HT1080 (cell line): ENCODE results near the gene ATP4A. TPM values are rescaled to one million over a fixed set of nuclear protein-coding genes. Genes with fewer than 3 reads are reported as not detected.

Source experiments
- DNase-seq: peaks from one replicate; pipeline ENCODE4 v3.0.0-alpha.2; 2015; ENCODE audit warnings: low read depth
- total RNA-seq: library from RNA; depleted of rRNA; stranded (reverse); fragments of >200 nt; shearing (Covaris generic); gene quantifications from 2 replicates; pipeline ENCODE4 v1.2.3, GENCODE V29; 2014

The ATP4A gene
- total RNA-seq, 1 experiment from 2014 or later: not detected

DNA sequence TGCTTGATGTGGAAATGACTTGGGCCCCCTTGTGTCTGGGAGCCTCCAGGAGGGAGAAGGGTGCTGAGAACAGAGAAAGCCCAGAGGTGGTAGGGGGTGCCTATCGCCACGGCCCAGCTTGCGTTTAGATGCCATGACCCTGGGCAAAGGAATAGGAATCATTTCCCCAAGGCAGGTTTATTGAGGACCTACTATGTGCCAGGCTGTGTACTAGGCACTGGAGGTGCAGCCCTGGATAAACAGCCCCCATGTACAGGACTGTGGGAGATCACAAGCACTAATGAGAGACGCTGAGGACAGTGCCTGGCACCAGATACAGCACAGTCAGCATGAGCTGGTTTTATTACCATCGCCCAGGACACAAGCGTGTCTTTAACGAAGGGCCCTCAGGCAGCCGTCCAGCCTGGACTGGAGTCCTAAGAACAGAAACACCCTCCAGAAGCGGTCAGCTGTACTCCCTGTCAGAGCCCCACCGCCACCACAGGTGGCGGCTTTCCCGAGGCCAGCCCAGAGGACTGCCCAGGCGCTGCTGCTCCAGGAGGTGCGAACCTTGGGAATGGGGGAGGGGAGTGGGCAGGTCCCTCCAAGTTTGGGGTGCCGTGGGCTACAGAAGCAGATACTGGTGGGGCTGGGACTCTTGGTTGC, 13.5 kb downstream of the ATP4A start:
- DNase-seq: no peak

DNA sequence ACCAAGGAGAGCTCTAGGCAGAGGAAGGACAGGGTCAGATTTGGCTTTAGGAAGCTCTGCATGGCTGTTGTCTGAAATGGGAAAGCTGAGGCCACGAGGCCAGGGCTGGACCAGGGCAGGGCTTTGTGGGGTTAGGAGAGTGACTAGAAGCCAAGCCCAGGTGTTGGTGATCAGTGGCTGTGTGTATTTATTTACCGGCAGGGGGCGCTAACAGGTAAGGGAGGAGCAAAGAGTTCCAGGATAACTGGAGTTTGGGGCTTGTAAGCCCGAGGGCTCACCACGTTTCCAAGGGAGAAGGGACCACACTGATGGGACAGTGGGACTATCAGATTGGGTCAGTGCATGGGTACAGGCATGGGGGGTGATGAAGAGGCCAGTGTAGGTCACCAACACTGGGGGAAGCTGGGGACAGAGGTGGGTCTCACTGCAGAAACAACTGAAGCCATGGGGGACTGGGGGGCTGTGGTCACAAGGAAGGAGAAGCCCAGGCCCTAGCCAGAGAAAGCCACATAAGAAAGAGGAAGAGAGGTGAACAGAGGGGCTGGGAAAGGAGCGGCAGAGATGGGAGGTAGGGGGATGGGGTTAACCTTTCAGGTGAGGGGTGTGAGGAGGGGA, 14.2 kb downstream of the ATP4A start:
- DNase-seq: peak; percentile 43

DNA sequence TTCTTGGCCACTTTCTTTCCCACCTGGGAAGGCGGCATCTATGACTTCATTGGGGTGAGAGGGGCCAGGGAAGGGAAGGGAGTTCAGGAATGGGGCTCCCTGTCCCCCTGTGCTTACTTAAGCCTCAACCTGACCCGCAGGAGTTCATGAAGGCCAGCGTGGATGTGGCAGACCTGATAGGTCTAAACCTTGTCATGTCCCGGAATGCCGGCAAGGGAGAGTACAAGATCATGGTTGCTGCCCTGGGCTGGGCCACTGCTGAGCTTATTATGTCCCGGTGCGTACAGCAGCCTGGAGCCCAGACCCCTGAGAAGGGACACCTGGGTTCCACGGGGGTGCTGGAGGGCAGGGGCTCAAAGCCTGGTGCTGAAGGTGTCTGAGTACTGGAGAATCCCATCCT, 16.9 kb downstream of the ATP4A start:
- DNase-seq: no peak

DNA sequence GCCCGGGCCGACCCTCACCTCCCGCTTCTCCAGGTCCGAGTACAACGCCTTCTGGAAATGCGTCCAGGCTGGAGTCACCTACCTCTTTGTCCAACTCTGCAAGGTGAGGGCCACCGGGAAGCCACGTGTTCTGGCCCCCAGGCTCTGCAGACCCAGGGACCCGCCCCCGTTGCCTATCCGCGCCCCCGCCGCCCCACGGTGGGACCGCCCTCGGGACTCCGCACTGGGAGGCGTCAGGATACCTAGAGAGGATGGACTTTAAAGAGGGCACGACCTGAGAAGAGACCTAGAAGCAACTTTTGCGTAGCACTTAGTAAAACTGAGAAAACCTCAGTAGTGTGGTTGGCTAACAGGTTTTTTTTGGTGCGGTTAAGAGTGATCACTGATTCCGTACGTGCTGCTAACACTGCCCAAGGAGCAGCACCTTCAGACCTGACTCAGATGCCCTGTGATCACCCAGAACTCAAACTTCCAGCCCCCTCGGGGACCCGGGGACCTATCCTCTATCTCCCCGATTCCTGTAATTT, 17.5 kb downstream of the ATP4A start:
- DNase-seq: peak; percentile 13

DNA sequence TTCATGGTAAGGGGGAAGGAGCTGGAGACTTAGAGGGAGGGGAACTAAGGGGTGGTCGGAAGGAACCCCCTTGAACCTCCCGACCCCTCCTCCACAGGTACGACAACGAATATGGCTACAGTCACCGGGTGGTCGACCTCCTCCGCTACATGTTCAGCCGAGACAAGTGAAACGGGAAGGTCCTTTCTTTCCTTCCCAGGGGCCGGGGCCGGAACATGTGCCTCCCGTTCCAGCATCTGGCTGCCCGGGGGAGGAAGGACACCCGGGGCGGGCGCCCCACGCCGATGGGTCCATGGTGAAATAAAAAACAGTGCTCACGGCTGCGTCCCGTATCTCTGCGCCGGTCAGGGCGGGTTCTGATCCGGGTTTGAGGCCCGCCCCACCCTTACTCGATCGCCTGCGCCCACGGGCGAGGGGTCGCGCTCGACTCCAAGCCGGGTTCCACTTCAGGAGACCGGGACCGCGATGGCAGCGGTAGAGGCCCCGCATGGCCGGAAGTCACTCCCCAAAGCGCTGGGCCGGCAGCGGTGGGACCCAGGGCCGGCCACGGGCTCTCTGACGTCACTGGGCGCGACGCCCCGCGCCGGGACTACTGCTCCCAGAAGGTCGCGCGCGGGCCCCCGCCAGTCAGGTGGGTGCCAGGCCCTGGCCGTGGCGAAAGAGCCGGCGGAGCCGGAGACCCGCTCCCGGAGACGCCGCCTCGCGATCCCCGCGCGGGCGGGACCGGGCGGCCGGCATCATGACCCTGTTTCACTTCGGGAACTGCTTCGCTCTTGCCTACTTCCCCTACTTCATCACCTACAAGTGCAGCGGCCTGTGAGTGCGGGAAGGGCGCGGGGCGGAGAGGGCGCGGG, 18.2 kb downstream of the ATP4A start, which contains the start of gene TMEM147:
Gene TMEM147 (plus strand): TSS at position 626 of the 854 bp plus-strand sequence. CDS start 114 bp downstream, at position 740.
- DNase-seq: peak; percentile 88

DNA sequence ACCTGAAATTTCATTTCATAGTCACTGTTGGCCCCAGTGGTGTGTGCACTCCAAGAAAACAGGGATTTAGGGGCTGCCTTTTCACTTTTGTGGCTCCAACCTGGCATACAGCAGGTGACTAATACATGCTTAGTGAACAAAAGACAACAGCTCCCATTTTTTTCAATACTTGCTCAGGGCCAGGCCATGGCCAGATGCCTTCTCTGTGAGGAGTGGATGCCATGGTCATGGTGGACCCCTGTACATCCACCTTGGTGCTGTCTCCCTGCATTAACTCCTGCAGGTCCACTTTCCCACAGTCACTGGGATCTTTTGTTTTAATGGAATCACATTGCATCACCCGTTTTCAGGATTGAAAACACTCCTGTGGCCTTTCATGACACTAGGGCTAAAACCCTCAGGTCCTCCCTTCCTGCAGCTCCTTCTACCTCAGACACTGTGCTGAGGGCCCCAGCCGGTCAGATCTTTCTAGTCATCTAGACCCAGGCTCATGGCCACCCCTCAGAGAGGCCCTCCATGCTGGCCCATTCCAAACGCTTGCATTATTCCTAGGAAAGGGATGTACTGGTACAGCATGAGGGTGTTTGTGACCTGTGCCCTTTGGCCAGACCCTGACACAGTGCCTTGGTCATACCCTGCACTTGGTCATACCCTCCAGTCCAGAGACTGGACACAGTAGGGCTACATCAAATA, 19.2 kb downstream of the ATP4A start:
- DNase-seq: no peak

DNA sequence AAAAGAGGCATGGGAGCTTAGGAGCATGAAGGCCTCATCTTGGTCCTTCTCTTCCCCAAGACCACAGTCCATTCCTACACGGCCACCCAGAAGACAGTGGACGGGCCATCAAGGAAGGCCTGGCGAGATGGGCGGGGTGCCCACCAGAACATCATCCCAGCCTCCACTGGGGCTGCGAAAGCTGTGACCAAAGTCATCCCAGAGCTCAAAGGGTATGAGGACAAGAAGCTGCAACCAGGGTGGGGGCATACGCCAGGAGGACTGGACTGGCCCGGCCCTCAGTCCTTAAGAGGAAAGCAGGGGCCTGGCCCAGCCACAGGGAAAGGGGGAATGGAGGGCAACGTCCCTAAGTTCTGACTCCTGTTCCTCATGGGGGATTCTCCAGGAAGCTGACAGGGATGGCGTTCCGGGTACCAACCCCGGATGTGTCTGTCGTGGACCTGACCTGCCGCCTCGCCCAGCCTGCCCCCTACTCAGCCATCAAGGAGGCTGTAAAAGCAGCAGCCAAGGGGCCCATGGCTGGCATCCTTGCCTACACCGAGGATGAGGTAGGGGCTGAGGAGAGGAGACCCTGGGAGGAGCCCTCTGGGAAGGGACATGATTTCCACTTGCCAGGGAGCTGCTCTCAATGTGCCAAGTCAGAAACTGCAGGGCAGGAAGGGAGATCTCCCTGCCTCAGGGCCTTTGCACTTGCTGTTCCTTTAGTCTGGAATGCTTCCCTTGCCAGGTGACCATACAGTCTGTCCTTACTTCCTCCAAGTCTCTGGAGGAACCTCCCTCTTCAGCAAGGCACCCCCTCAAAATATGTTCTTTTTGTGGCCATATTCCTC, 20.0 kb downstream of the ATP4A start:
- DNase-seq: no peak

DNA sequence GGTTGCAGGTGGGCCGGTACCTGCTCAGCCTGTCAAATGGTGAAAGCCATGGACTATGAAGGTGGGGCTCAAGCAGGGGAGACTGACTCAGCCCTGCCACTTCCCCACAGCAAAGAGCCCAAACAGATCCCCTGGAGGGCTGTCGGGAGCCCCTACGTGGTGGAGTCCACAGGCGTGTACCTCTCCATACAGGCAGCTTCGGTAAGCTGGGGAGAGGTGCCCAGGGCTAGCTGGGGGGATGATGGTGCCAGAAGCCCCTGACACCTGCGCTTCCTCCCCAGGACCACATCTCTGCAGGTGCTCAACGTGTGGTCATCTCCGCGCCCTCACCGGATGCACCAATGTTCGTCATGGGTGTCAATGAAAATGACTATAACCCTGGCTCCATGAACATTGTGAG, 21.2 kb downstream of the ATP4A start:
- no peak for DNase-seq

DNA sequence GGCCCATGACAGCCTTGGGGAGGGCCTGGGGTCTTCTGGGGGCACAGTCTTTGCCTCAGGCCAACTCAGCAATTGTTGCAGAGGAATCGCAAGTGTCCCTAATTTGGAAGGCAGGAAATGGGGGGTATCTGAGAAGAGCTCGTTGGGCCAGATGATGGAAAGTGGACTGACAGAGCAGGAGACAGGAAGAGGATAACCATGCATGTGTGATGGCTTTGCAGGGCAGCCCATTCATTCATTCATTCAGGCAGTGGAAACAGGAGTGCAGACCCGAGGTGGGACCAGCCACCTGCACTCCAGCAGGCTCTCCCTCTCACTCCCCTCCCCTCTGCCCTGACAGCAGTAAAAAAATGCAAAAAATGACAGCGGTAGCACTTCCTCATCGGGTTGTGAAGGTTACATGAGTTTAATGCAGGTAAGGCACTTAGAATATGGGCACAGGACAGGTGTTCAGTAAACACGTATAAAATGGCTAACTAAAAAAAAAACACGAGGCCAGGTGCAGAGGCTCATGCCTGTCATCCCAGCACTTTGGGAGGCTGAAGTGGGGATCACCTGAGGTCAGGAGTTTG, 23.0 kb downstream of the ATP4A start:
- DNase-seq: no peak

DNA sequence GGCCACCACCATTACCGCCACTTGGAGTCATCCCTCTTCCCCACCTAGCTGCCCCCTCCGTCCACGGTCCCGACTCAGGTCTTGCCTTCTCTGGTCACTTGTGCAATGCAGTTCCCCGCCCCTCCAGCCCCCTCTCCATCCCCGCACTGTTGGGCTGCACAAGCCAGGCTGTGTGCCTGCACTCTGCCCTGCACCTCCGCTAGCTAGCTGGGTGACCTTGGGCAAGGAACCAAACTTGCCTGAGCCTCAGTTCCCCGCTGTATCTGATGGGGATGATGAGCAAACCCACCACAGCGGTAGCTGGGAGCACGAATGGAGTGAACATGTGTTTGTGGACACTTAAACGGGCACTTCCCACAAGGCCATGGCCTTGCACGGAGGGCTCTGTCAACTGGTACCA, 23.6 kb downstream of the ATP4A start:
- DNase-seq: no peak

DNA sequence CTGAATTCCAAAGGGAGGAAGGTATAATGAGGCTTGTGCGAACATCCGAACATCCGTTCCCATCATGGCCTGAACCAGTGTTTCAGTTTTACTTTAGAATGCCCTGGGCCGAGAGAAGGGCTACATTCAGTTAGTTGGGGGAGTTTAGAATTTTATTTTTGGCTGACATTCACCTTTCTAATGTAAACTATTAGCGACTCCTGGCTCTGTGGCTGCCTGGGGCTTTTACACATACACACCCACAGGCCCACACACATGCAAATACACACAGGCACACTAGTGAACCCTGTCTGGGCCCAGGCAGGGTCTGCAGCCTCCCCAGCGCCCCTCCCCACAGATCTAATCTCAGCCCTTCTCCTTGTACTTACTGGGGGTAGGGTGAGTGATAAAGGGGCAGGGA, 24.1 kb downstream of the ATP4A start:
- no peak for DNase-seq

DNA sequence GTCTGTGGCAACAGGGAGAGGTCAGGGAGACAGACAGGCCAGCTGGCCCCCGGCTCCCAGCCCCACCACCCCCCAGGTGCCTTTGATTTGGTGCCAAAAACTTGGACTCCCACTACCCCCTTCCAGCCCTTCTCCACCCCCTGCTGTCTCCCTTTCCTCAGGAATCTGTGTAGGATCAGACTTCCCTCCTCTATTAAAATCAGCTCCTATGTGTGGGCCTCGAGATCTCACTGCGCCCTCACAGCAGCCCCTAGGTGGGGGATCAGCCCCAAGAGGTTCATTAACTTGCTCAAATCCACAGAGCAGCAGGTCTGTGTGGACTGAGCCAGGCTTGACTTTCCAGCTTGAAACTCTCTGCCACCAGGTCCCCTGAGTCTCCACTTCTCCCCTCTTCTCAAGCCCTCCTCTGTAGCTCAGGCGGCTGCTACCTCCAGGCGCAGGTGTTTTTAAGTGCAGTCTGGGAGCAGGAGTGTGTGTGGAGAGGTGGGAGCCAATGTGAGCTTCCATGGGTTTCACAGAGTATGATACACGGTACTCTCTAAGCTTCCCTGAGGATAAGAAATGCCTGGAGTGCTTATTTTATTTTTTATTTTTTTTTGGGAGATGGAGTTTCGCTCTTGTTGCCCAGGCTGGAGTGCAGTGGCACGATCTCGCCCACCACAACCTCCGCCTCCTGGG, 28.5 kb downstream of the ATP4A start:
- DNase-seq: no peak

DNA sequence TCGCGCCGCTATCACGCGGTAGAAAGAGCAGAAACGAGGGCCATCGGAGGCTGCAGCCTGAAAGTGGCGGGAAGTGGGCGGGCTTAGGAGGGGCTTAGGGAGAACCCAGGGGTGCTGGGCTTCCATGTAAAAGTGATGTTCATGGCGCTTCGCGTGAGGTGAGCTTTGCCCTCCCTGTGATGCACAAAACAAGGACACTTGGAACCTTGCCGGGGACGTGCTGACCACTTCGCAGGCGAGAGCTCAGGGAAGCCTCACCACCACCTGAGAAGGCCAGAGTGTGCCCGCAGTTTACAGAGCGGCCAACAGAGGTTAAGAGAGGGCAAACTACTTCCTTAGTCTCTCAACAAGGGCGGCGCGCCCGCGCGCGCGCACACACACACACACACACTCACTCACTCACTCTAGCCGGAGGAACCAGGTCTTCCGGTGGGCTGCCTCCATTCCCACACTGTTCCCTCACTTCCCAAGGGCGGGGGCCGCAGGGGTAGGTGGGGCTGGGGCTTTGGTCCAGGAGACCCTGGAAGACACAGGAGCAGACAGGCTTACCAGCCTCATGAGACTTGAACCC, 29.6 kb downstream of the ATP4A start:
- no peak for DNase-seq

DNA sequence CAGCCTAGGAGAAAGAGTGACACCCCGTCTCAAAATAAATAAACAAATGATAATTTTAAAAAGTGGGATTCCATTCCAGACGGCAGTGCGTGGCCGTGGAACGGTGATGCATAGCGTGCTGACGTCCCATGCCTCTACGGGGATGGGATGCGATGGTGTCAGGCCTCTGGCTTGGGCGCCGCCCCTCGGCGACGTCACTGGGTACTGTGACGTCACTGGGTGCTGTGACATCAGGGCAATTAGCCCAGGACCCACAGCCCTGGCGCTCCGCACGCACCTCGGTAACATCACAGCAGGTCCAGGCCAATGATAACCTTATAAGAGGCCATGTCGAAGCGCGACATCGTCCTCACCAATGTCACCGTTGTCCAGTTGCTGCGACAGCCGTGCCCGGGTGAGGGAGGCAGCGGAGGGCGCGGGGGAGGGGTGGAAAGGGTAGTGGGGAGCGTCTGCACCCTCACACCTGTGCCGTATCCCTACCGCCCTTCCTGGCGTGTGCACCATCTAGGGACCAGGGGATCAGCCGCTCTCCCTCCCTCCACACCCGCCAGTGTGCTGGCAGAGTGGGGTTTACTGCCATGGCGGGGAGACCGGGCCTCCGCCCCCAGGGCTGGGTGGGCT, 30.1 kb downstream of the ATP4A start, which contains the start of gene GAPDHS:
Gene GAPDHS (plus strand): TSS at position 256 of the 621 bp plus-strand sequence. CDS start 72 bp downstream, at position 328.
- DNase-seq: no peak

DNA sequence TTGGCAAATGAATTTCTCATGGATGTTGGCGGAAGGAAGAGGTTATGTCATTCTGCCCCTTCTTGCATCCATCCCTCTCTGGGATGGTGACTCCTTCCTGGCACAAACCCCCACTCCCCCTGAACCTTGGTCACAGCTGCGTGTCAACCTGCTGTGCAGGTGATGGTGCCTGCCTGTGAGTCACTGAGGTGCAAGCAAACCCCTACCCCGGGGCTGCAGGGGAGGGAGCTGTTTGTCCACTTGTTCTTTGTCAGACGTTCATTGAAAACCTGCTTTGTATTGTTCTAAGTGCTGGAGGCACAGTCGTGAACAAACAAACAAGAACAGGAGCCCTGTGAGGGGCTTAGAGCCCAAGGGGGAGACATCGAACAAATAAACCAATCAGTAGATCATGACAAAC, 32.2 kb downstream of the ATP4A start:
- DNase-seq: peak; percentile 37

DNA sequence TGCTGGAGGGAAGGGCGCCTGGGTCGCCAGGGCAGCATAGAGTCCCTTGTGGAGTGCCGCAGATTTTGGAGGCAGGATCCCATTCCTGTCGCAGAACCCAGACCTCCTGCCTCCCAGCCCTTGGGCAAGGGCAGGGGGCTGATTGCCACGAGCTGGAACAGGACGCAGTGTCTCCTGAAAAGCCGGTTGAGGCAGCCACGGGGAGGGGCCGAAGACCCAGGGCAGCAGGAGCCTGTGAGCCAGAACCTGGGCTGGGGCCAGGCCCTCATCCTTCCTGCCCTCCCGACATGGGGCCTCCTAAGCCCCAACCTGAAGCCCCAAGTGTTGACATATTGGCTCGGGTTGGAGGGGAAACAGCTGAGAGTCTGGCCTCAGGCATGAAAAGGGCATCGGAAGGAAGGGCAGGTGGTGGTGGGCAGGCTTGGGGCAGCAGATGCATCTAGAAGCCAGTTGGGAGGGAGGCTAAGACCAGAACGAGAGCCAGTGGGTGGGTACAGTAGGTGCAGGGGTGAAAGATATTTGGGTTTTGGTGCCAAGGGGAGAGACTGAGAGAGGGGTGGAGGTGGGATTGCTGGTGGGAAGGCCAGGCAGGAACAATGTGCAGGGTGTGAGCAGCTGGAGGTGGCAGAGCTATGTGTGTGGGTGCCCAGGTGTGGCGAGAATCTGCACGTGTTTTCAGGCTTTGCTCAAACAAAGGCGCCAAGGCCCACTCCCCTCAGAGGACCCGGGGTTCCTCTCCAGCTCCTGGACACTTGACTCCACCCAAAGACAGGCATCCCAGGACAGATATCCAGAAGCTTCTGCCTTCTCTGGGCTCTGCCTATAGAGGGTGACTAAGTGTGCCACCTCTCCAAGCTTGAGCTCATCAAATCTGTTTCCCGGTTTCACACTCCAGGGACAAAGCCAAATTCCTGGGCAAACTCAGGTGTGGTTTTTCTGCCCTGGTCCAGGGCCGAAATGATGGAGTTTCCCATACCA, 33.9 kb downstream of the ATP4A start:
- DNase-seq: no peak
